ENCODE results near the gene PEAK1.

The PEAK1 gene

GRCh38 chr15:77376770-77377169 is 43.1 kb downstream of the PEAK1 start:
- no peak overlapping the region for H3K4me3 ChIP-seq (ENCODE audit: low read length)
- no peak for TF ChIP-seq ZNF274 (IDR thresholded peaks at IDR 0.05; ENCODE audit: low read depth, low read length)

DNA sequence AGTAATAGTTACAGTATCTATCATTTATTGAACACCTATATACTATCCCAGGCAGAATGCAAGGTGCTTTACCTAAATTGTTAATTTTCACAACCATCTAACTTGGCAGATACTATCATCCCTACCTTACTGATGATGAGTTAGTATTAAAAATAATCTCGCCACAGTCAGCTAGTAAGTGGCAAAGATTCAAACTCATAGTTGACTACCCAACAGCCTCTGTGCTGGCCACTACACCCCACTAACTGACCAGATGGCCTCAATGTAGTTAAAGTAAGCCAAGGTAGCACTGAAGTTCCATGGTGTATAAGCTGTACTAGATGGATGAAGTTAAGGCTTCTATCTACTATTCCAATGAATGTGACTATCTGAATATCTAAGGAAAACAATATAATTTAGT is 44.8 kb downstream of the PEAK1 start:
- no peak overlapping the region for H3K4me3 ChIP-seq (ENCODE audit: low read length)
- TF ChIP-seq ZNF274 (IDR thresholded peaks at IDR 0.05; ENCODE audit: low read depth, low read length) = no peak

GRCh38 chr15:77373441-77373840 is 46.5 kb downstream of the PEAK1 start:
- TF ChIP-seq ZNF274 (IDR thresholded peaks at IDR 0.05; ENCODE audit: low read depth, low read length) = no peak
- no peak overlapping the region for H3K4me3 ChIP-seq (ENCODE audit: low read length)

DNA sequence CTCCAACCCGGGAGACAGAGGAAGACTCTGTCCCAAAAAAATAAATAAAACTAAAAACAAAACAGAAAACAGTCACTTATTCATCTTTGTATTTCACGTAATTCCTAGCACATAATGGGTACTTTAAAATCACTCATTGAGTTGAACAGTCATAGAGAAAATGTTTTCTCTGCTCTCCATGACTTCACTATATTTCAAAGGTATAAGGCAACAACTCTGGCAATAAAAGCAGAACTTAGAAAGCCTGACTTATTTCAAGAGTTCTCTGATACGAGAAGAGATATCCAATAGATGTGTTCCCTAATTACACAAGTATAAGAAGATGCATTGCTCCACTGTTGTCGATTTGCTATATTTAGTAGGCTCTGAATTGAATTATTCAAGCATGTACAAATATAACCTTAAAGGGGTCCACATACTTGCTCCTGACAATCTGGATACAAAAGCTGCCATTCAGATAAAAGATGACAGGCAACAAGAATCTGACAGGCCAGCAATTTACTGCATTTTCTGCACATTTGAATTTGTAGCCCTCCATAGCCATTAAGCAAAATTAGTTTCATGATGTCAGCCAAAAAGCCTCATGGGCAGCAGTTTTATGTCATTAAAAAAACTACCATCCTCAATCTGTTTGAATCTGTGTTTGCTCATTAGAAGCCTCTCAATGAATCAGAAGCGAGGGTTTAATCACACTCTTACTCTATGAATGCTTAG is 47.9 kb downstream of the PEAK1 start:
- no peak for TF ChIP-seq ZNF274 (IDR thresholded peaks at IDR 0.05; ENCODE audit: low read depth, low read length)
- no peak overlapping the region for H3K4me3 ChIP-seq (ENCODE audit: low read length)

DNA sequence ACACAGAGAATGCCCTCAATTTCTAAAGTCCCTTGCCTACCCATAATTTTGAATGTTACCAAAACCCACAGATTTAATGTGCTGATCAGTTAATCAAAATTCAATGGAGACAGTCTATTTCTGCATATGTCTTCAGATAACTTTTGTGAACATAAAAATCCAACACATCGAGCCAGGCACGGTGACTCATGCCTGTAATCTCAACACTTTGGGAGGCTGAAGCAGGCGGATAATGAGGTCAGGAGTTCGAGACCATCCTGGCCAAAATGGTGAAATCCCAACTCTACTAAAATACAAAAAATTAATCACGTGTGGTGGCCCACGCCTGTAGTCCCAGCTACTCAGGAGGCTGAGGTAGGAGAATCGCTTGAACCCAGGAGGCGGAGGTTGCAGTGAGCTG is 49.3 kb downstream of the PEAK1 start:
- no peak overlapping the region for H3K4me3 ChIP-seq (ENCODE audit: low read length)
- TF ChIP-seq ZNF274 (IDR thresholded peaks at IDR 0.05; ENCODE audit: low read depth, low read length) = no peak

DNA sequence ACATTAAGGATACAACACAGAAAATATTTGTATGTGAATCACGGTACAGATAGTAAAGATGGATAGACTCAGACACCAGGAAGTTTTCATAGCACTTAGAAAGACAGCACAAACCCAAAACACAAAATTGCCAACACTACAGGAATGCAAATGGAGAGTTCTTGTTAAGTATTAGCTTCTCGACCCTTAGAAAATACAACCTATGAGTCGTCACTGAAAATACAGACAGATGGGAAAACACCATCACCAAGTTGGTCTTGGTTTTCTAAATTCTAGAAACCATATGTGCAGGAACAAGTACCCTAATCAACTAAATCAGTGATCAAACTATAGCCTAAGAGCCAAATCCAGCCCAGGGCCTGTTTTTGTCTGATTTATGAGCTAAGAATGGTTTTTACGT is 50.7 kb downstream of the PEAK1 start:
- H3K4me3 ChIP-seq (ENCODE audit: low read length) = no peak overlapping the region
- TF ChIP-seq ZNF274 (IDR thresholded peaks at IDR 0.05; ENCODE audit: low read depth, low read length) = no peak

DNA sequence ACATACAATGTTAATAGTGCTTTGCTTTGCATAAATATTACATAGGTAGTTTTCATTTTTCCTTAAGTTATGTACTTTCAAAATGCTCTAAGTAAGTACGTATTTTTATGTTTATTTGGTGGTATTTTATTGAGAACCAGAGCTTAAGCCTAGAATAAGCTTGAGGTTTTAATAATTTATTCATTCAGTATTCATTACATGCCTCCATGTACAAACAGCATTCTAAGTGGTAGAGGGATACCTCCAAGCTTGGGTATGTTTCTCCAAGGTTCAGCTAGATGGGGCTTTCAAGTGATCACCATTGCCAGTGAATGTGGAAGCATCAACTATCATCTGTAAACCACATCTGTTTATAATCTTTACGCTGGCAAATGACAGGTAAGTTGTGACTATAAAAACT is 52.3 kb downstream of the PEAK1 start:
- TF ChIP-seq ZNF274 (IDR thresholded peaks at IDR 0.05; ENCODE audit: low read depth, low read length) = no peak
- H3K4me3 ChIP-seq (ENCODE audit: low read length) = no peak overlapping the region

DNA sequence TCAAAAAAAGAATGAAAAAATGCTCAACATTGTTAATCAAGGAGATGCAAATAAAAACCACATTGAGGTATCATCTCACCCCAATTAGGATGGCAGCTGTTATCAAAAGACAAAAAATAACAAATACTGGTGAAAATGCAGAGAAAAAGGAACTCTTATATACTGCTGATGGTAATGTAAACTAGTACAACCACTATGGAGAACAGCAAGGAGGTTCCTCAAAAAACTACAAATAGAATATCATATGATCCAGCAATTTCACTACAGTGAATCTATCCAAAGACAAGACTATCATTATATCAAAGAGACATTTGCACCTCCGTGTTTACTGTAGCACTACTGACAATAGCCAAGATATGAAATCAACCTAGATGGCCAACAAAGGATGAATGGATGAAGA is 58.4 kb downstream of the PEAK1 start:
- TF ChIP-seq ZNF274 (IDR thresholded peaks at IDR 0.05; ENCODE audit: low read depth, low read length) = no peak
- H3K4me3 ChIP-seq (ENCODE audit: low read length) = no peak overlapping the region

- no peak for TF ChIP-seq ZNF274 (IDR thresholded peaks at IDR 0.05; ENCODE audit: low read depth, low read length)
- H3K4me3 ChIP-seq (ENCODE audit: low read length) = no peak overlapping the region
Observed at GRCh38 chr15:77358545-77359240, 61.2 kb downstream of the PEAK1 start.

GRCh38 chr15:77356305-77356704 is 63.6 kb downstream of the PEAK1 start:
- TF ChIP-seq ZNF274 (IDR thresholded peaks at IDR 0.05; ENCODE audit: low read depth, low read length) = no peak
- H3K4me3 ChIP-seq (ENCODE audit: low read length) = no peak overlapping the region

GRCh38 chr15:77355321-77355720 is 64.6 kb downstream of the PEAK1 start:
- TF ChIP-seq ZNF274 (IDR thresholded peaks at IDR 0.05; ENCODE audit: low read depth, low read length) = no peak
- H3K4me3 ChIP-seq (ENCODE audit: low read length) = no peak overlapping the region

- no peak overlapping the region for H3K4me3 ChIP-seq (ENCODE audit: low read length)
- no peak for TF ChIP-seq ZNF274 (IDR thresholded peaks at IDR 0.05; ENCODE audit: low read depth, low read length)
Observed at GRCh38 chr15:77354063-77354462, 65.8 kb downstream of the PEAK1 start.

- no peak overlapping the region for H3K4me3 ChIP-seq (ENCODE audit: low read length)
- TF ChIP-seq ZNF274 (IDR thresholded peaks at IDR 0.05; ENCODE audit: low read depth, low read length) = no peak
Observed at GRCh38 chr15:77352887-77353286, 67.0 kb downstream of the PEAK1 start.

DNA sequence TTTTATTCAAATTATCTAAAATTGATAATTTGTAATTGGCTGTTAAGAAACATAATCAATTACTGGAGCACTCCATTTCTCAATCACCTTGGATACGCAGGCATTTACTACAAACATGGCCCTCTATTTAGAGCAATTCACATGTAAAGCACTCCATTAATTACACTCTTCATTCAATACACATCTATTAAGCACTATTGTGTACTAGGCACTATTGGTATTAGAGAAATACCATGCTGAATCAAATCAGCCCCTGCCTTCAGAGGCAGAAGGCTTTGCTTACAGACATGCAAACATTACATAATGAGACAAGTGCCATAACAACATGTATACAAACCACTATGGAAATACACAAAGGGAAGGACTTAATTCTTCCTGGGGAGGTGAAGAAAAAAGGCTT is 69.1 kb downstream of the PEAK1 start:
- no peak for TF ChIP-seq ZNF274 (IDR thresholded peaks at IDR 0.05; ENCODE audit: low read depth, low read length)
- H3K4me3 ChIP-seq (ENCODE audit: low read length) = no peak overlapping the region

GRCh38 chr15:77349666-77350065 is 70.2 kb downstream of the PEAK1 start:
- TF ChIP-seq ZNF274 (IDR thresholded peaks at IDR 0.05; ENCODE audit: low read depth, low read length) = no peak
- H3K4me3 ChIP-seq (ENCODE audit: low read length) = no peak overlapping the region

Data from GM08714 (cell line).